Tibial artery (tissue), 4 donors: ENCODE results near the gene SRRM5.

ENCODE experiments used
- DNase-seq, 2 donors: peaks; one replicate each; pipeline ENCODE4 v3.0.0-alpha.2; 2019
- H3K27ac ChIP-seq, 2 donors: fragments of 200-600 bp; sonication (generic) in 1 of 2; 1 replicate in 1 of 2; 2 replicates in 1 of 2; pipeline ENCODE4 v1.5.1; 2018 to 2019; ENCODE audit warnings: mild to moderate bottlenecking in 1 of 2
- H3K27me3 ChIP-seq, 2 donors: fragments of 200-600 bp; sonication (generic) in 1 of 2; one replicate each; pipeline versions ENCODE4 v1.5.1 to v1.6.0; 2016 to 2019
- H3K36me3 ChIP-seq, 3 donors: fragments of 200-600 bp; sonication (generic) in 2 of 3; one replicate each; pipeline ENCODE4 v1.5.1; 2016 to 2019; ENCODE audit warnings: mild to moderate bottlenecking in 2 of 3
- H3K4me1 ChIP-seq, 4 donors: fragments of 200-600 bp; sonication (generic) in 2 of 4; 1 replicate in 3 of 4; 2 replicates in 1 of 4; pipeline ENCODE4 v1.5.1; 2016 to 2019
- H3K4me3 ChIP-seq, 2 donors: fragments of 200-600 bp; sonication (generic) in 1 of 2; 1 replicate in 1 of 2; 2 replicates in 1 of 2; pipeline ENCODE4 v1.5.1; 2018 to 2019; ENCODE audit warnings: mild to moderate bottlenecking in 2 of 2
- H3K9me3 ChIP-seq, 3 donors: fragments of 200-600 bp; sonication (generic) in 1 of 3; one replicate each; pipeline ENCODE4 v1.5.1; 2016 to 2019
- CTCF ChIP-seq, 2 experiments: fragments of 200-600 bp in 1 of 2; fragments of 450-650 bp in 1 of 2; IDR thresholded peaks; one replicate each; pipeline ENCODE4 v1.5.1; 2017 to 2019; ENCODE audit warnings: antibody characterized with exemption in 2 of 2, mild to moderate bottlenecking in 1 of 2, moderate library complexity in 1 of 2
- intact Hi-C: fragments of 100-400 bp; cut with DNase I; formaldehyde crosslinking; loops from one replicate; pipeline ENCODE4 v1.15.0; 2023; ENCODE audit warnings: low total_unique reads

Gene SRRM5

GRCh38 chr19:43595999-43596841, 15.7 kb upstream of the SRRM5 start, which contains the start of the genes IRGQ and ZNF576:
TSS of gene IRGQ (minus strand) at chr19:43596134. CDS start at chr19:43595338, 796 bp downstream.
TSS of gene ZNF576 (plus strand) at chr19:43596595. CDS start at chr19:43597109, 514 bp downstream.
- H3K27ac ChIP-seq = peak within 1 kb of the TSS; percentile 93 to 96
- no peaks in the 10 kb centered on the region for H3K9me3 ChIP-seq
- intact Hi-C loops = loop anchor here (1.0 to 5.0 kb wide), 2 partner anchors 21 to 69 kb away; partner anchors contain the start of genes ETHE1, PINLYP and XRCC1
- DNase-seq = peak; percentile 100
- peak in 1 of 2 experiments; percentile 30 for TF ChIP-seq CTCF (IDR thresholded peaks at IDR 0.05)
- no peaks in the 10 kb centered on the region for H3K27me3 ChIP-seq
- H3K4me3 ChIP-seq = peak within 1 kb of the TSS; percentile 67 to 80
- peaks cover 24 to 64% (median 43%) of the 10 kb centered on the region in 3 donors for H3K36me3 ChIP-seq
- peaks cover 0 to 47% (median 38%) of the 10 kb centered on the region in 4 donors for H3K4me1 ChIP-seq

- TF ChIP-seq CTCF (IDR thresholded peaks at IDR 0.05) = no peak
- peak overlapping the region; percentile 67 to 80 for H3K4me3 ChIP-seq
- no peaks in the 10 kb centered on the region for H3K27me3 ChIP-seq
- DNase-seq = no peak
- intact Hi-C loops = loop anchor here (1.0 to 5.0 kb wide), 2 partner anchors 22 to 70 kb away; partner anchors contain the start of genes ETHE1, PINLYP and XRCC1
- H3K36me3 ChIP-seq = peaks cover 22 to 56% (median 48%) of the 10 kb centered on the region in 3 donors
- no peaks in the 10 kb centered on the region for H3K9me3 ChIP-seq
- peaks cover 0 to 47% (median 38%) of the 10 kb centered on the region in 4 donors for H3K4me1 ChIP-seq
- H3K27ac ChIP-seq = peak overlapping the region; percentile 93 to 96
These were observed 14.9 kb upstream of the SRRM5 start for GRCh38 chr19:43596842-43597461.

- Histone ChIP-seq H3K4me1 (peaks cover 0 to 47% (median 38%) of the 10 kb centered on the region in 4 donors), H3K27ac (no peak overlapping the region), H3K27me3 (no peaks in the 10 kb centered on the region), H3K4me3 (no peak overlapping the region), H3K9me3 (no peaks in the 10 kb centered on the region), H3K36me3 (peaks cover 13 to 47% (median 39%) of the 10 kb centered on the region in 3 donors)
- DNase-seq = no peak
- no peak for TF ChIP-seq CTCF (IDR thresholded peaks at IDR 0.05)
- intact Hi-C loops = loop anchor here (5.0 kb wide), 1 partner anchor 71 kb away; the partner anchor contains the start of gene ETHE1
These were observed 14.0 kb upstream of the SRRM5 start for GRCh38 chr19:43597876-43598275.

- intact Hi-C loops = loop anchor here (5.0 kb wide), 1 partner anchor 71 kb away; the partner anchor contains the start of gene ETHE1
- peaks cover 0 to 42% (median 33%) of the 10 kb centered on the region in 4 donors for H3K4me1 ChIP-seq
These were observed 13.2 kb upstream of the SRRM5 start for GRCh38 chr19:43598445-43599240.

More at GRCh38 chr19:43598445-43599240, 13.2 kb upstream of the SRRM5 start:
- H3K9me3 ChIP-seq = no peaks in the 10 kb centered on the region
- no peak for DNase-seq
- no peak overlapping the region for H3K27ac ChIP-seq
- no peaks in the 10 kb centered on the region for H3K27me3 ChIP-seq
- TF ChIP-seq CTCF (IDR thresholded peaks at IDR 0.05) = no peak
- H3K36me3 ChIP-seq = peaks cover 8 to 40% (median 31%) of the 10 kb centered on the region in 3 donors
- no peak overlapping the region for H3K4me3 ChIP-seq
